Muscle of arm (tissue), 14 donors: ENCODE results near the gene RET. TPM values are rescaled to one million over a fixed set of nuclear protein-coding genes. Genes with fewer than 3 reads are reported as not detected.

Experiments used
- DNase-seq: peaks from one replicate; pipeline ENCODE4 v3.0.0-alpha.2; 2013
- long read RNA-seq, 11 donors: transcript quantifications; one replicate each; lab custom pipeline, GENCODE V29; 2026
- polyA plus RNA-seq, 12 donors: library from polyadenylated mRNA; unstranded; fragments of 120-200 nt; gene quantifications; one replicate each; pipeline ENCODE4 v1.2.1, GENCODE V29; 2013; ENCODE audit not compliant: insufficient read length in 12 of 12

Gene RET
- polyA plus RNA-seq: 10 to 100 TPM in 1 of 12 donors, 1 to 10 TPM in 9, under 1 TPM in 1, not detected in 1; 0.52 to 17.0 (median 3.2) TPM
- long read RNA-seq, donor 1, full-length matches to known transcripts: 1 of 7 reads
- long read RNA-seq, donor 1, partial matches to known transcripts: 6 of 7 reads
- long read RNA-seq, donor 1, other reads (novel, unspliced or antisense): 0 of 7 reads
- long read RNA-seq, donor 2: 0 reads
- long read RNA-seq, donor 3: 0 reads
- long read RNA-seq, donor 4: 0 reads
- long read RNA-seq, donor 5: 0 reads
- long read RNA-seq, donor 6: 0 reads
- long read RNA-seq, donor 7: 0 reads
- long read RNA-seq, donor 8: 0 reads
- long read RNA-seq, donor 9: 0 reads
- long read RNA-seq, donor 10: 0 reads
- long read RNA-seq, donor 11: 0 reads

GRCh38 chr10:43076876-43077420 is at the start of gene RET:
TSS of gene RET (plus strand) at chr10:43077069. CDS start at chr10:43077259, 190 bp downstream.
- DNase-seq: no peak

GRCh38 chr10:43027331-43027955 is 49.4 kb upstream of the RET start:
- DNase-seq: no peak

- DNase-seq: no peak
Measured at GRCh38 chr10:43028143-43028542, 48.7 kb upstream of the RET start.

GRCh38 chr10:43029043-43029442 is 47.8 kb upstream of the RET start:
- DNase-seq: no peak

GRCh38 chr10:43032613-43033012 is 44.3 kb upstream of the RET start:
- no peak for DNase-seq

- no peak for DNase-seq
Measured at GRCh38 chr10:43035800-43036199, 41.1 kb upstream of the RET start.

GRCh38 chr10:43036481-43037428 is 40.1 kb upstream of the RET start:
- no peak for DNase-seq

GRCh38 chr10:43037440-43037839 is 39.4 kb upstream of the RET start:
- no peak for DNase-seq

- no peak for DNase-seq
Measured at GRCh38 chr10:43037942-43038782, 38.7 kb upstream of the RET start.

GRCh38 chr10:43038783-43039623 is 37.9 kb upstream of the RET start:
- DNase-seq: no peak

GRCh38 chr10:43039624-43040481 is 37.0 kb upstream of the RET start:
- DNase-seq: peak; percentile 19

GRCh38 chr10:43040482-43041256 is 36.2 kb upstream of the RET start:
- DNase-seq: no peak

GRCh38 chr10:43041422-43042342 is 35.2 kb upstream of the RET start:
- DNase-seq: no peak

- no peak for DNase-seq
Measured at GRCh38 chr10:43042503-43043341, 34.1 kb upstream of the RET start.

- DNase-seq: no peak
Measured at GRCh38 chr10:43043342-43043772, 33.5 kb upstream of the RET start.
